Suprapubic skin (tissue), 4 donors: ENCODE results near the gene ZNF292. TPM values are rescaled to one million over a fixed set of nuclear protein-coding genes. Genes with fewer than 3 reads are reported as not detected.

Experiments used
- DNase-seq, 2 donors: peaks; one replicate each; pipeline ENCODE4 v3.0.0-alpha.2; 2019; ENCODE audit warnings: low spot score in 2 of 2
- H3K27ac ChIP-seq: fragments of 200-600 bp; sonication (generic); one replicate; pipeline ENCODE4 v1.5.1; 2019
- H3K27me3 ChIP-seq: fragments of 200-600 bp; sonication (generic); one replicate; pipeline ENCODE4 v1.5.1; 2019
- H3K36me3 ChIP-seq: fragments of 200-600 bp; sonication (generic); one replicate; pipeline ENCODE4 v1.5.1; 2019
- H3K4me1 ChIP-seq: fragments of 200-600 bp; sonication (generic); one replicate; pipeline ENCODE4 v1.5.1; 2019
- H3K4me3 ChIP-seq: fragments of 200-600 bp; sonication (generic); one replicate; pipeline ENCODE4 v1.5.1; 2019; ENCODE audit warnings: mild to moderate bottlenecking
- H3K9me3 ChIP-seq: fragments of 200-600 bp; sonication (generic); one replicate; pipeline ENCODE4 v1.5.1; 2019
- CTCF ChIP-seq, 2 donors: fragments of 200-600 bp in 1 of 2; fragments of 450-650 bp in 1 of 2; sonication (generic) in 1 of 2; IDR thresholded peaks; one replicate each; pipeline ENCODE4 v1.5.1; 2016 to 2019; ENCODE audit warnings: antibody characterized with exemption in 2 of 2, mild to moderate bottlenecking in 1 of 2, moderate library complexity in 1 of 2
- EP300 ChIP-seq: sonication (generic); formaldehyde crosslinking; IDR thresholded peaks from one replicate; pipeline ENCODE4 v1.6.1; 2017; ENCODE audit warnings: antibody characterized with exemption
- POLR2A ChIP-seq, 2 donors: fragments of 450-650 bp; IDR thresholded peaks; one replicate each; pipeline ENCODE4 v1.6.1; 2017; ENCODE audit warnings: antibody characterized with exemption in 2 of 2, mild to moderate bottlenecking in 2 of 2, moderate library complexity in 2 of 2
- POLR2AphosphoS5 ChIP-seq, 3 donors: sonication (generic); formaldehyde crosslinking; IDR thresholded peaks; one replicate each; pipeline ENCODE4 v1.6.1; 2017; ENCODE audit warnings: antibody characterized with exemption in 3 of 3
- WGBS: methylation state at CpG from one replicate; pipeline ENCODE4 v1.1.5; 2018; 5-methylcytosine and 5-hydroxymethylcytosine counted together
- total RNA-seq, 4 donors: library from RNA; depleted of rRNA; stranded (reverse); fragments of >200 nt; gene quantifications; one replicate each; pipeline ENCODE4 v1.1.0, GENCODE V29; 2016

Gene ZNF292
- total RNA-seq, 4 donors from 2014 or later, result 26.7 to 111 (median 34.7) TPM

DNA sequence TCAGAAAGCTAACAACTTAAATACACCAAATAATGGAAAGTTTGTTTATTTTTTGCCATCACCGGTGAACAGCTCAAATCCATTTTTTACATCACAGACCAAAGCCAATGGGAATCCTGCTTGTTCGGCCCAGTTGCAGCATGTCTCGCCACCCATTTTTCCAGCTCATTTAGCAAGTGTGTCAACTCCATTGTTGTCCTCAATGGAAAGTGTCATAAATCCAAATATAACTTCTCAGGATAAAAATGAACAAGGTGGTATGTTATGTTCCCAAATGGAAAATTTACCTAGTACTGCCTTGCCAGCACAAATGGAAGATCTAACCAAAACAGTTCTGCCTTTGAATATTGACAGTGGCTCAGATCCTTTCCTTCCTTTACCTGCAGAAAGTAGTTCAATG lies 101.7 kb downstream of the ZNF292 start:
- peaks cover 51% of the 10 kb centered on the region for H3K36me3 ChIP-seq
- no peak overlapping the region for H3K4me3 ChIP-seq
- H3K27me3 ChIP-seq, result no peaks in the 10 kb centered on the region
- H3K27ac ChIP-seq, result no peak overlapping the region
- DNase-seq, result no peak
- 96% methylated on average over 3 of the region's 3 CpGs for WGBS
- H3K9me3 ChIP-seq, result peaks cover 10% of the 10 kb centered on the region
- TF ChIP-seq EP300, result no peak
- no peak for TF ChIP-seq CTCF (IDR thresholded peaks at IDR 0.05)
- TF ChIP-seq POLR2AphosphoS5 (IDR thresholded peaks at IDR 0.05), result no peak
- TF ChIP-seq POLR2A (IDR thresholded peaks at IDR 0.05), result no peak
- H3K4me1 ChIP-seq, result no peaks in the 10 kb centered on the region

- H3K4me3 ChIP-seq, result no peak overlapping the region
- TF ChIP-seq POLR2A (IDR thresholded peaks at IDR 0.05) (no peak), EP300 (no peak), POLR2AphosphoS5 (IDR thresholded peaks at IDR 0.05) (no peak), CTCF (IDR thresholded peaks at IDR 0.05) (no peak)
- H3K36me3 ChIP-seq, result peaks cover 46% of the 10 kb centered on the region
- no peaks in the 10 kb centered on the region for H3K27me3 ChIP-seq
- WGBS, result 95% methylated on average over 4 of the region's 4 CpGs
- H3K9me3 ChIP-seq, result peaks cover 10% of the 10 kb centered on the region
- no peak overlapping the region for H3K27ac ChIP-seq
- no peaks in the 10 kb centered on the region for H3K4me1 ChIP-seq
- DNase-seq, result no peak
Measured at GRCh38 chr6:87257565-87257964, 102.2 kb downstream of the ZNF292 start.

- Histone ChIP-seq H3K9me3 (peaks cover 10% of the 10 kb centered on the region), H3K36me3 (peaks cover 42% of the 10 kb centered on the region), H3K4me1 (no peaks in the 10 kb centered on the region), H3K4me3 (no peak overlapping the region), H3K27ac (no peak overlapping the region), H3K27me3 (no peaks in the 10 kb centered on the region)
- TF ChIP-seq POLR2A (IDR thresholded peaks at IDR 0.05) (no peak), EP300 (no peak), POLR2AphosphoS5 (IDR thresholded peaks at IDR 0.05) (no peak), CTCF (IDR thresholded peaks at IDR 0.05) (no peak)
- 98% methylated on average over 7 of the region's 7 CpGs for WGBS
- DNase-seq, result no peak
Measured at GRCh38 chr6:87257975-87258374, 102.6 kb downstream of the ZNF292 start.

GRCh38 chr6:87259791-87260190 lies 104.4 kb downstream of the ZNF292 start:
- Histone ChIP-seq H3K36me3 (peaks cover 24% of the 10 kb centered on the region), H3K27me3 (no peaks in the 10 kb centered on the region), H3K27ac (no peak overlapping the region), H3K4me3 (no peak overlapping the region), H3K4me1 (no peaks in the 10 kb centered on the region), H3K9me3 (peaks cover 10% of the 10 kb centered on the region)
- WGBS, result 93% methylated on average over 7 of the region's 7 CpGs
- no peak for TF ChIP-seq CTCF (IDR thresholded peaks at IDR 0.05)
- no peak for TF ChIP-seq EP300
- no peak for TF ChIP-seq POLR2A (IDR thresholded peaks at IDR 0.05)
- no peak for TF ChIP-seq POLR2AphosphoS5 (IDR thresholded peaks at IDR 0.05)
- no peak for DNase-seq

GRCh38 chr6:87261534-87261933 lies 106.2 kb downstream of the ZNF292 start:
- DNase-seq, result no peak
- Histone ChIP-seq H3K4me3 (no peak overlapping the region), H3K27ac (no peak overlapping the region), H3K36me3 (peaks cover 8% of the 10 kb centered on the region), H3K27me3 (no peaks in the 10 kb centered on the region), H3K4me1 (no peaks in the 10 kb centered on the region), H3K9me3 (peaks cover 10% of the 10 kb centered on the region)
- no peak for TF ChIP-seq CTCF (IDR thresholded peaks at IDR 0.05)
- no peak for TF ChIP-seq POLR2A (IDR thresholded peaks at IDR 0.05)
- no peak for TF ChIP-seq POLR2AphosphoS5 (IDR thresholded peaks at IDR 0.05)
- no peak for TF ChIP-seq EP300
- WGBS, result 75% methylated on average over 3 of the region's 3 CpGs
